A673 (cell line): ENCODE data around the gene UNC45A. TPM values are rescaled to one million over a fixed set of nuclear protein-coding genes. Genes with fewer than 3 reads are reported as not detected.

ENCODE experiments used
- BruUV-seq: library from RNA; stranded (reverse); fragments of 400-500 nt; replicated peaks from 2 replicates; lab custom pipeline; 2021; lab: Mats Ljungman, UMichigan
- CTCF ChIA-PET: fragments of 300-600 bp; sonication (Branson Sonifier 250); formaldehyde crosslinking; loops from one replicate; lab custom pipeline; 2022; ENCODE audit warnings: antibody characterized with exemption; lab: Charles Lee
- POLR2A ChIA-PET: fragments of 300-600 bp; sonication (Branson Sonifier 250); formaldehyde crosslinking; loops from one replicate; lab custom pipeline; 2022; ENCODE audit warnings: antibody characterized with exemption; ENCODE audit not compliant: low non-redundant PET; lab: Charles Lee
- DNase-seq: peaks from one replicate; pipeline ENCODE4 v3.0.0-alpha.2; 2015; ENCODE audit warnings: low spot score
- H3K27ac ChIP-seq: fragments of 200-600 bp; sonication (generic); 2 replicates; pipeline ENCODE4 v1.5.1; 2016; ENCODE audit warnings: mixed run types, low read depth, mild to moderate bottlenecking, mixed read lengths, antibody characterized with exemption, low read length; ENCODE audit not compliant: poor library complexity, severe bottlenecking
- H3K27me3 ChIP-seq: fragments of 200-600 bp; sonication (generic); replicated peaks from 2 replicates; pipeline ENCODE4 v1.6.1; 2017; ENCODE audit warnings: mixed run types, low read depth, mild to moderate bottlenecking, mixed read lengths, antibody characterized with exemption, low read length; ENCODE audit not compliant: insufficient read depth, poor library complexity
- H3K36me3 ChIP-seq: fragments of 200-600 bp; sonication (generic); 2 replicates; pipeline ENCODE4 v1.6.1; 2016; ENCODE audit warnings: mixed run types, mild to moderate bottlenecking, mixed read lengths, antibody characterized with exemption, low read length; ENCODE audit not compliant: insufficient read depth, poor library complexity, severe bottlenecking
- H3K4me1 ChIP-seq: fragments of 200-600 bp; sonication (generic); 2 replicates; pipeline ENCODE4 v1.6.1; 2017; ENCODE audit warnings: mixed run types, mild to moderate bottlenecking, mixed read lengths, antibody characterized with exemption, low read length; ENCODE audit not compliant: insufficient read depth, poor library complexity, severe bottlenecking
- H3K4me3 ChIP-seq: fragments of 200-600 bp; sonication (generic); 2 replicates; pipeline ENCODE4 v1.5.1; 2016; ENCODE audit warnings: low read depth, mixed run types, mild to moderate bottlenecking, mixed read lengths, low read length; ENCODE audit not compliant: poor library complexity, severe bottlenecking
- H3K9me3 ChIP-seq: fragments of 200-600 bp; sonication (generic); 2 replicates; pipeline ENCODE4 v1.6.1; 2016; ENCODE audit warnings: mixed run types, low read depth, mild to moderate bottlenecking, mixed read lengths, antibody characterized with exemption, low read length; ENCODE audit not compliant: poor library complexity, severe bottlenecking
- EZH2 ChIP-seq: fragments of 200-600 bp; sonication (generic); IDR thresholded peaks from 2 replicates; pipeline ENCODE4 v1.6.1; 2017; ENCODE audit warnings: borderline replicate concordance, low read depth, mild to moderate bottlenecking, mixed read lengths, antibody characterized with exemption, low read length; ENCODE audit not compliant: poor library complexity, severe bottlenecking
- intact Hi-C: fragments of 100-400 bp; cut with micrococcal nuclease; formaldehyde crosslinking; loops from one replicate; pipeline ENCODE4 v1.10.0; 2022; ENCODE audit not compliant: unreplicated experiment
- total RNA-seq: library from RNA; stranded (reverse); gene quantifications from 2 replicates; pipeline ENCODE4 v1.2.3, GENCODE V29; 2021
- TF ChIP-seq, protein P1 (sequence below): fragments of 300-800, 200-600 bp; sonication (generic); conservative IDR thresholded peaks from 2 replicates; pipeline ENCODE4 v1.5.1; 2017; ENCODE audit warnings: low read depth, mild to moderate bottlenecking, antibody characterized with exemption, low read length, moderate library complexity, mixed read lengths

Gene UNC45A
- total RNA-seq, 1 experiment from 2014 or later = 74.4 TPM

DNA sequence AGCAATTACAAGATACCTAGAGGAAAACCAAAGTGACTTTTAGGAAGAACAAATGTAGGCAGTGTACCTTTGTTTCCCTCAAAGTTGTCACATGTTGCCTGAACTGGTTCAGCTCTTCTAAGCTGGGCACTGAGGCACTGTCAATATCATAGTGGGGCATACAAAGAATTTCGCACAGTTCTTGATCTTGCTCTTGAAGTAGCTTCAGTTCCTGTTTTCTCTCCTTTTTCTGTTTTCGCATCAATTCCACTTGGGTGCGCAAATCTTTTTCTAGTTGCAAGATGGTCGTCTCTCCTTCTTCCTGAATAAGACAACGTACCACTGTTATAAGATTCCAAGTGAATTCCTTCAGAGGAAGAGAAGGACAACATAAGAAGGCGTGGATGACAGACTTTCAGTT lies 46.6 kb downstream of the UNC45A start:
- TF ChIP-seq EZH2 = no peak
- TF ChIP-seq, protein P1, sequence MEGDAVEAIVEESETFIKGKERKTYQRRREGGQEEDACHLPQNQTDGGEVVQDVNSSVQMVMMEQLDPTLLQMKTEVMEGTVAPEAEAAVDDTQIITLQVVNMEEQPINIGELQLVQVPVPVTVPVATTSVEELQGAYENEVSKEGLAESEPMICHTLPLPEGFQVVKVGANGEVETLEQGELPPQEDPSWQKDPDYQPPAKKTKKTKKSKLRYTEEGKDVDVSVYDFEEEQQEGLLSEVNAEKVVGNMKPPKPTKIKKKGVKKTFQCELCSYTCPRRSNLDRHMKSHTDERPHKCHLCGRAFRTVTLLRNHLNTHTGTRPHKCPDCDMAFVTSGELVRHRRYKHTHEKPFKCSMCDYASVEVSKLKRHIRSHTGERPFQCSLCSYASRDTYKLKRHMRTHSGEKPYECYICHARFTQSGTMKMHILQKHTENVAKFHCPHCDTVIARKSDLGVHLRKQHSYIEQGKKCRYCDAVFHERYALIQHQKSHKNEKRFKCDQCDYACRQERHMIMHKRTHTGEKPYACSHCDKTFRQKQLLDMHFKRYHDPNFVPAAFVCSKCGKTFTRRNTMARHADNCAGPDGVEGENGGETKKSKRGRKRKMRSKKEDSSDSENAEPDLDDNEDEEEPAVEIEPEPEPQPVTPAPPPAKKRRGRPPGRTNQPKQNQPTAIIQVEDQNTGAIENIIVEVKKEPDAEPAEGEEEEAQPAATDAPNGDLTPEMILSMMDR = no peak
- peaks cover 85% of the 10 kb centered on the region for H3K36me3 ChIP-seq
- POLR2A ChIA-PET = no interaction called here
- DNase-seq = no peak
- H3K27ac ChIP-seq = no peak overlapping the region
- intact Hi-C loops = no loop called here
- H3K4me1 ChIP-seq = no peaks in the 10 kb centered on the region
- no peak overlapping the region for H3K4me3 ChIP-seq
- CTCF ChIA-PET = no interaction called here
- H3K9me3 ChIP-seq = no peaks in the 10 kb centered on the region
- H3K27me3 ChIP-seq = no peaks in the 10 kb centered on the region
- BruUV-seq = no TSS peak

DNA sequence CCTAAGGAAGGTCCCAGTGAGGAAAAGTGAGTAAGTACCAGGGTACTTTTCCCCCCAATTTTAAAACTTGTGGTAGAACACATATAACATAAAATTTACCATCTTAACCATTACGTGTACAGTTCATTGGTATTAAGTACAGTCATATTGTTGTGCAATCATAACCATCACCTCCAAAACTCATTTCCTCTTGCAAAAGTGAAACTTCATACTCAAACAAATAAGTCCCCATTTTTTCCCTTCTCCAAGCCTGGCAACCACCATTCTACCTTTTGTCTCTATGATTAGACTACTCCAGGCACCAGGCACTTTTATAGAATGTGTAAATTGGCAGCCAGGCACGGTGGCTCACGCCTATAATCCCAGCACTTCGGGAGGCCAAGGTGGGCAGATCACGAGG lies 47.0 kb downstream of the UNC45A start:
- no peaks in the 10 kb centered on the region for H3K9me3 ChIP-seq
- H3K4me3 ChIP-seq = no peak overlapping the region
- no peaks in the 10 kb centered on the region for H3K4me1 ChIP-seq
- ChIA-PET CTCF (no interaction called here), POLR2A (no interaction called here)
- H3K27me3 ChIP-seq = no peaks in the 10 kb centered on the region
- H3K36me3 ChIP-seq = peaks cover 80% of the 10 kb centered on the region
- no peak for TF ChIP-seq EZH2
- TF ChIP-seq, protein P1 = no peak
- H3K27ac ChIP-seq = no peak overlapping the region
- BruUV-seq = no TSS peak
- intact Hi-C loops = no loop called here
- DNase-seq = no peak

DNA sequence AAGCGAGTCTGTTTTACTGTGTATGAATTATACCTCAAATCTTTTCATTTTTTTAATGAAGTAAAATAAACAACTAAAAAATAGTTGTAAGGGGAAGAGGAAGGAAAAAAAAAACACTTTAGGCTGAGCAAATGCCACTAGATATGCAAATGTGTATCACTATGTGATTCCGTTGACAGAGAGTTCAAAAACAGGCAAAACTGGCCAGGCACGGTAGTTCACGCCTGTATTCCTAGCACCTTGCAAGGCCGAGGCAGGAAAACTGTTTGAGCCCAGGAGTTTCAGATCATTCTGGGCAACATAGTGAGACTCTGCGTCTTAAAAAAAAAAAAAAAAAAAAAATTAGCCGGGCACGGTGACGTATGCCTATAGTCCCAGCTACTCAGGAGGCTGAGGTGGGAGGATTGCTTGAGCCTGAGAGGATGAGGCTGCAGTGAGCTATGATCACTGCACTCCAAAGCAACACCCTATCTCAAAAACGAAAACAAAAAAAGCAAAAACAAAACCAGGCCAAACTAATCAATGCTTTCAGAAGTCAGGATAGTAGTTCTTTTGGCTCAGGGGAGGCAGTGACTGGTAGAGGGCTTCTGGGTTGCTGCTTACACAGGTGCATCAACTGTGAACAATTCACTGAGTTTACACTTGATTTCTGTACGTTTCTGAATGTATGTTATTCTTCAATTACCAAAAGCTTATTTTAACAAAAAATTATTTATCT lies 51.9 kb downstream of the UNC45A start:
- POLR2A ChIA-PET = no interaction called here
- H3K4me1 ChIP-seq = peaks cover 11% of the 10 kb centered on the region
- no peak overlapping the region for H3K4me3 ChIP-seq
- TF ChIP-seq, protein P1 = no peak
- no peak for TF ChIP-seq EZH2
- H3K9me3 ChIP-seq = no peaks in the 10 kb centered on the region
- no peaks in the 10 kb centered on the region for H3K27me3 ChIP-seq
- no peak for DNase-seq
- intact Hi-C loops = no loop called here
- BruUV-seq = no TSS peak
- CTCF ChIA-PET = no interaction called here
- peaks cover 32% of the 10 kb centered on the region for H3K36me3 ChIP-seq
- H3K27ac ChIP-seq = no peak overlapping the region
